ENCODE measurements around the gene OGFOD2.

Gene OGFOD2

GRCh38 chr12:122989225-122989839 lies 14.3 kb downstream of the OGFOD2 start:
- DNase-seq (ENCODE audit: low read depth): no peak

- DNase-seq (ENCODE audit: low read depth): no peak
Observed at GRCh38 chr12:122989874-122990419, 14.9 kb downstream of the OGFOD2 start.

- no peak for DNase-seq (ENCODE audit: low read depth)
Observed at GRCh38 chr12:122990561-122990960, 15.5 kb downstream of the OGFOD2 start.

- no peak for DNase-seq (ENCODE audit: low read depth)
Observed at GRCh38 chr12:122990961-122991622, 16.0 kb downstream of the OGFOD2 start.

- no peak for DNase-seq (ENCODE audit: low read depth)
Observed at GRCh38 chr12:122991623-122992275, 16.7 kb downstream of the OGFOD2 start.

GRCh38 chr12:122992386-122992785 lies 17.3 kb downstream of the OGFOD2 start:
- no peak for DNase-seq (ENCODE audit: low read depth)

GRCh38 chr12:122994140-122994675 lies 19.2 kb downstream of the OGFOD2 start:
- DNase-seq (ENCODE audit: low read depth): no peak

GRCh38 chr12:122994781-122995502 lies 19.9 kb downstream of the OGFOD2 start:
- no peak for DNase-seq (ENCODE audit: low read depth)

GRCh38 chr12:122995503-122996187 lies 20.6 kb downstream of the OGFOD2 start:
- DNase-seq (ENCODE audit: low read depth): no peak

- no peak for DNase-seq (ENCODE audit: low read depth)
Observed at GRCh38 chr12:122996188-122996601, 21.2 kb downstream of the OGFOD2 start.

- DNase-seq (ENCODE audit: low read depth): no peak
Observed at GRCh38 chr12:122996621-122997342, 21.7 kb downstream of the OGFOD2 start.

- no peak for DNase-seq (ENCODE audit: low read depth)
Observed at GRCh38 chr12:122997343-122998250, 22.6 kb downstream of the OGFOD2 start.

- DNase-seq (ENCODE audit: low read depth): no peak
Observed at GRCh38 chr12:122998316-122998715, 23.3 kb downstream of the OGFOD2 start.

- DNase-seq (ENCODE audit: low read depth): no peak
Observed at GRCh38 chr12:122999196-122999946, 24.3 kb downstream of the OGFOD2 start.

GRCh38 chr12:122999986-123000420 lies 25.0 kb downstream of the OGFOD2 start:
- DNase-seq (ENCODE audit: low read depth): no peak

GRCh38 chr12:123000578-123000977 lies 25.5 kb downstream of the OGFOD2 start:
- no peak for DNase-seq (ENCODE audit: low read depth)

- no peak for DNase-seq (ENCODE audit: low read depth)
Observed at GRCh38 chr12:123001464-123001863, 26.4 kb downstream of the OGFOD2 start.

- no peak for DNase-seq (ENCODE audit: low read depth)
Observed at GRCh38 chr12:123003257-123003656, 28.2 kb downstream of the OGFOD2 start.

GRCh38 chr12:123004287-123004686 lies 29.2 kb downstream of the OGFOD2 start:
- DNase-seq (ENCODE audit: low read depth): no peak

Data from stimulated activated CD8-positive, alpha-beta memory T cell treated with anti-CD3 and anti-CD28 coated beads, Interleukin-12 subunit alpha, Interleukin-12 subunit beta, amount 100 ng/mL, for 1 hour (primary cell).